Activated naive CD4-positive, alpha-beta T cell (primary cell): ENCODE results near the gene MACF1.

ENCODE experiments used
- DNase-seq, 4 experiments: peaks; one replicate each; lab custom pipeline; 2025; lab: John Stamatoyannopoulos, UW

Gene MACF1

DNA sequence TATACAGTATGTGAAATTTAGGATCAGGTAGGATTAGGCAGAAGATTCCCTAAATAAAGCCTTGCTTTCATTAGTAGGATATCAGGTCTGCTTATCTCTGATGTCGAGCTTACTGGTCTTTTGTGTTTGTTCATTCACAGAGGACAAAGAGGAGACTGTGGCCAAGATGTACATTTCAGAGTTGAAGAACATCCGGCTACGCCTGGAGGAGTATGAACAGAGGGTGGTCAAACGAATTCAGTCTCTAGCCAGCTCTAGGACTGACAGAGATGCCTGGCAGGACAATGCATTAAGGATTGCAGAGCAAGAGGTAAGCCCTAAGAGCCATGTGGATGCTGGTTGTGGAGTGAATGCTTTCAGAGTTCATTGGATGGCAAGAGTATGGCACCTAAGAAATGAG, 106.2 kb downstream of the MACF1 start:
- DNase-seq, result no peak

DNA sequence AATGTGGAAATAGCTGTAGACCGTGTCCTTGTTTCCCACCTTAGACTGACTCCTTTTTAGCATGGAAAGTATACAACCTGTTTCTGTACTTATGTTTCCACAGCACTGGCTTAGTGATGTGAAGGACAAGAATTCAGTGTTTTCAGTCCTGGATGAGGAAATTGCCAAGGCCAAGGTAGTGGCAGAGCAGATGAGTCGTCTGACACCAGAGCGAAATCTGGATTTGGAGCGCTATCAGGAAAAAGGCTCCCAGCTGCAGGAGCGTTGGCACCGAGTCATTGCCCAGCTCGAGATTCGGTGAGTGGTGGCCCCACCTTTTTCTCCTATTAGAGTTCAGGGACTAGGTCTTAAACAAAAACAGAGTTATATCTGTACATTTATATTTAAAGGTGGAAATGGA, 112.6 kb downstream of the MACF1 start:
- no peak for DNase-seq

DNA sequence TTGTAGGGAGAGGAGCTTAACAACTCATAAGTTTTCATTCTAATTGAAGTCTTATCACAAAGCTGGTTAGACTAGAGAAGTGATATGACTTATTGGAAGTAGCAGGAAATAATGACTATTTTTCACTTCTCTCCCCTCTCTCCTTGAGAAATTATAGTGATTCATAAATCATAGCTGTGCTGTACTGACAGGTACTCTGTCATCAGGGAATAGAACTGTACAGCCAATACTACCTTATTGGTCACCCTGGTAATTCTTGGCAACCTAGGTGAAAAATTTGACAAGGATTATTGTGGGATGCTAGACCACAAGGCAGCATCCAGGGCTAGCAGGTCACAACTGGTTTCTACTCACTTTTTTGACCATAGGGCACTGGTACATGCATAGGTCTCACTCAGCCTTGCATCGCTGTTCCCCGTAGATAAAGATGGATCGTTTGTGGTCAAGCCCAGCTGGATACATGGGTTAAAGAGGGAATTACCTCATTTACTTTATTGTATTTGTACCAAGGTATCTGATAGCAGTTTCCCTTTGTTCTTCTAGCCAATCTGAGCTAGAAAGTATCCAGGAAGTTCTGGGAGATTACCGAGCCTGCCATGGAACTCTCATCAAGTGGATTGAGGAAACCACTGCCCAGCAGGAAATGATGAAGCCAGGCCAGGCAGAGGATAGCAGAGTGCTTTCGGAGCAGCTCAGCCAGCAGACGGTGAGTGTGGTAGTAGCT, 113.6 kb downstream of the MACF1 start:
- DNase-seq, result no peak

DNA sequence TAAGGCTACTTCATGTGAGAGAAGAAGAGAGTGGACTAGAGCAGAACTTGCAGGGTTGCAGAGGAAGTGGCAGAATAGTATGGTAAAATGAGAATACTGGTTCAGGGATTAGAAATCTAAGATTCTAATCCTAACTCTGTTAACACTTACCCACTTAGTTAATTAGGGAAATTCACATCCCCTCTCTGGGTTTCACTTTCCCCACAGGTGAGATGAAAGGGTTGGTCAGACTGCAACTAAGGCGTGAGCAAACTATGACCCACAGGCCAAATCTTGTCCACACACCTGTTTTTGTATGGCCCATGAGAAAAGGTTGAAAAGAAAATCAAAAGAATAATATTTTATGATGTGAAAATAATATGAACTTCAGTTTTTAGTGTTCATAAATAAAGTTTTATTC, 117.5 kb downstream of the MACF1 start:
- no peak for DNase-seq

DNA sequence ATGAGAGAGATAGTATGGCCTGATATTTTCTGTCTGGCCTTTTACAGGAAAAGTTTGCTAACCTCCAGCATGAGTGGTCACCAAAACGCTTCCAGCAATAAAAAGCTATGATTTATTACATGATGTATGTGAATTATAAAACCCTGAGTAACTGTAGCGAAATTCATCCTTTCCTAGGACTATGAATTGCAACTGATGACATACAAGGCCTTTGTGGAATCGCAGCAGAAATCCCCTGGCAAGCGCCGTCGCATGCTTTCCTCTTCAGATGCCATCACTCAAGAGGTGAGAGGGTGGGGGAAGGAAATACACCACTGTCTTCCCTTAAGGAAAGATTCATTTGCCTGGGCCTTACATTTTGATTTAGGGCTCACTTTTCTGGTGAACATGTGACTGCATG, 117.9 kb downstream of the MACF1 start:
- DNase-seq, result no peak

DNA sequence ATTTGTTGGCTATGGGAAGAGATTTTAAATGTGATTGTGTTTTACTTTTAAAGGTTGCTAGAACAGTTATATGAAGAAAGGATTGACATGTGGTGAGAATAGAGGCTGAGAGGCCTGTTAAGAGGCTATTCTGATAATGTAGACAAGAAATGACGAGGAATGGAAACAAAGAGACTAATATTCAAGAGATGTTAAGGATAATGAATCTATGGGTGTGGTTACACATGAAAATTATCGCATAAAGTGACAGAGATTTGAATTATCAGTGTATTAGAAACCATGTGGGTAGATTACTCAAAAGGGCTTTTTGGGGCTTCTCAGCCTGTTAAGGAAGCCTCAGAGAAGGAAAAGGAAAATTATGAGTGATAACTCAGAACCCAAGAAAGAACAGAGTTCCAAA, 120.4 kb downstream of the MACF1 start:
- no peak for DNase-seq

DNA sequence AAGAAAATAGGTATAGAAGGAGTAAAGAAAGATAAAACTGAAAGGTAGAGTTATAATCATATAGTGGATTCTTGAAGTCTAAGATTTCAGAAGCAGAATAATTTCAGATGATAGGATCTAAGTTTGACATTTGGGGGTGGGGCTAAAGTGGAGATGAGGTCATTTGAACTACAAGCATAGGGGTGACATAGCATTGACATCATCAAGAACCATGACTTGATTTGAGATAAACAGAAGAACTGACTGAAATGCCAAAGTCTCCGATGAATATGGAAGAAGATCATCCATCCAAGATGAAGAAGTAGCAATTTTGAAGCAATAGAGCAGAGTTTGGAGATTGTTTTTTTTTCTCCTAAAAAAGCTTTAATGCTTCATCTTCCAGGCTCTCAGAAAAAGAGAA, 122.3 kb downstream of the MACF1 start:
- no peak for DNase-seq

DNA sequence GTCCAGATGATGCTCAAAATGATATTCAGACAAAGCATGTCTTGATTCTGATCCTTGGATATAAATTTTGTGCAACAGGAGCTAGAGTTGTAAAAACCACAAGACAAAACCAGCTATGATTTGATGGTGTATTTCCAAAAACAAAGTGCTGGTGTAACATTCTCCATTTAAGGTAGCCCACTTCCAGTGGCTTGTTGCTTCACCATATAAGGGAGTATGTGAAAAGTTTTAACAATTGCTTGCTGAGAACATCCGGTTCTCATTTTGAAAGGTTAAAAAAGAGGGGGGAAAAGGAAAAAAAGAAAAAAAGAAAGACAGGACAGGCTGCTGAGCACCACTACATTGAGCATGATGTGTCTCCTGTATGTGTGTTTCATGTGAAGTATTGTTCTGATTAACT, 123.6 kb downstream of the MACF1 start:
- no peak for DNase-seq

DNA sequence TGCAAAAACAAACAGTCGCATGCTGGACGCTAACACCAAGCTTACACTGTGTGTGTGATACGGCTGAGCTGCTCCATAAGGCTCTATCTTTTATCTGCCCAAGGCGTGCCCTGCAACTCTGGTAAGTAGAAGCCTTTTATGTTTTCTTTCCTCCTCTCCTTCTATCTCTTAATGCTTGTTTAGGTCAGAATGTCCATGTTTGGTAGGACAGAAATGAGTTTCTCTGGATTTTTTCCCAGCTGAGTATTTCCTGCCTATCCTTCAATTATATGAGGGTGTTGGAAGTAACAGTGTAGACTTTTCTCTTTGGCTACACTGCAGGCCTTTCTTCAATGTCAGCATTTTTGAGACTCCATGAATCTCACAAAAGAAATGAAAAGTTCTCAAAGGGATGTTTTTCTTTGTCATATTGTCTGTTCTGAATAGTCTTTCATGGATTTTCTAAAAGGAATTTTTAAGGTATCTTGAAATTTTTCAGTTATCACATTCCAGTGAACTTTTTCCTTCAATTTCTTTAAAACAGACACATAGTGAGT, 124.2 kb downstream of the MACF1 start:
- no peak for DNase-seq

DNA sequence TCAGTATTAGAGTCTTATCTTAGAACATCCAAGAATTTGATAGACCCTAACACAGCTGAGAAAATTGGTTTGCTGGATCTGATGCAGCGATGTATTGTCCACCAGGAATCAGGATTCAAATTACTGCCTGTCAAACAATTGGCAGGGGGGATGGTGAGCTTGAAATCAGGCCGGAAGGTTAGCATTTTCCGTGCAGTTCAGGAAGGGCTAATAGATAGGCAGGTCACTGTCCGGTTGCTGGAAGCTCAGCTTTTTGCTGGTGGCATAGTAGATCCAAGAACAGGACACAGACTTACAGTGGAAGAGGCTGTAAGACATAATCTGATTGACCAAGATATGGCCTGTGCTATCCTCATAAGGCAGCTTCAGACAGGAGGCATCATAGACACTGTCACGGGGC, 127.2 kb downstream of the MACF1 start:
- no peak for DNase-seq

DNA sequence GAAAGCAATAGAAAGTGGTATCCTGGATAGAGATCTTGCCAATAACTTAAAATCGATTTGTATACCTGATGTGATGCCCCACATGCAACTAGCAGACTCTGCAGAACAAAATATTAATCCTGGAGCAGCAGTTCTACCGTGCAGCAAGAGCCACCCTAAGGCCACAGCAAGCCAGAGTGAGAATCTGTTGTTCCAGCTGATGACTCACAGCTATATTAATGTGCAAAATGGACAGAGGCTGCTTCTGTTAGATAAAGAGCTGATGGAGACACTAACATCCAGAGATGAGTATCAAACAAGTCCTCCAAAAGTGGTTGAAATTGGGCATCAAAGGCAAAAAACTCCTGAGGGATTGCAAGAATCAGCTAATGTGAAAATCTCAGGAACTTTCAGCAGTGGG, 127.8 kb downstream of the MACF1 start:
- no peak for DNase-seq

DNA sequence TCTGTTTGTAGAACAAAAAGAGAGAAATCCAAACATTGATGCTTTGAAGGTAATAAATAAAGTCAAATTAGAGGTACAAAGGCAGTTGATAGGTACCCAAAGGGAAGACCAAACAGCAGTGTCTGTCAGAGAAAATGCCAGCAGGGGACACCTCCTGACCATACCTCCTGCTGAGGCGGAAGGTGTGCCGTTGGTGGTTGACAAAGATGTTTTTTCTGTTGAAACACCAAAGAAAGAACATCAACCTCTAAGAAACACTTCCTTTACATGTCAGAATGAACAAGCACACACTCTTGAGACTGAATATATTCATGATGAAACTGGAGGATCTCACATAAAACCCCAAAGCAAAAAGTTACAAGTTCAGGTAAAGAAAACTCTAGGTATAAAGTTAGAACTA, 128.3 kb downstream of the MACF1 start:
- DNase-seq, result no peak

DNA sequence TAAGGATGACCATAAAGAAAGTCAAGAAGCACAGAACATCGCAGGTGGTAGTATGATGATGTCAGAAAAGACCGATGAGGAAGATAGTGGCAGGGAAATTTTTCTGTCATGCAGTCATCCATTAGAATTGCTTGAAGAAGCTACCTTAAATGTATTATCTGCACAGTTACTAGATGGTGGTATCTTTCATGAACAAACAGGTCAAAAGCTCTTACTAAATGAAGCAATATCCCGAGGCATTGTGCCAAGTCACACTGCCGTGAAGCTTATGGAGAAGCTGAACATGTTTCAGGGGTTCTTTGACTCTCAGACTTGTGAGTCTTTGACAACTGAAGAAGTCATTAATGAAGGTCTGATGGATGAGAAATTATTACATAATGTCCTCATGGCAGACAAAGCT, 128.8 kb downstream of the MACF1 start:
- no peak for DNase-seq

DNA sequence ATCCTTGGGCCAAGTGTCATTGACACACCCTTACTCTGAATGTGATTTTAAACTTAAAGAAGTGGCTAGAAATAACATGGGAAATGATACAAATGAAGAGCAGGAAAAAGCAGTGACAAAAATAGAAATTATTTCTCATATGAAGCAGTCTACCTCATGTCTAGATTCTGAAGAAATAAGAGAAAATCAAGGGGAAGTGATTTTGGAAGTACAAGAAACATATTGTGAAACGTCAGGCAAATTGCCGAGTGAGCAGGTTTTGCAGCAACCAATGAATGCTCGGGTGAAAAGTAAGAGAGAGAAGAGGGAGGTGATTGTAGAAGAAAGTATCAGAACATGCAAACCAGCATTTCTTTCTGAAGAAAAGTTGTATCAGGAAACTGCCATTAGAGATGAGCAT, 130.7 kb downstream of the MACF1 start:
- no peak for DNase-seq

DNA sequence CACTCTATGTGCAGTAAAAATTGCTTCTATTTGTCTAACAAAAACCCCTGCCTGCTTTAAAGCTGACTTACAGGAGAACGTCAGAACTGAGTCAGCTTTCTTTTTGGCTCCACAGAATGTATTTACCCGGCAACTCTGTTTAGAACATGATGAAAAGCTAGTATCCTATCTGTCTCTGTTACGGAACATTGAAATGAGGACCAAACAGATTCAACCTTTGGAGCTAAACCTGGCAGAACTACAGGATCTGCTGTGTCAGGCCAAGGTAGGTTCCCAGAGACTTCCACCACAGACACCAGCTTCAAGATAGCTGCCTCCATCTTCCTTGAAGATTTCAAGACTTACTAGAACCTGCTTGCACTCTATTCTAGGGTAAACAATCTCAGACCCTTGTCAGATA, 132.6 kb downstream of the MACF1 start:
- DNase-seq, result no peak

DNA sequence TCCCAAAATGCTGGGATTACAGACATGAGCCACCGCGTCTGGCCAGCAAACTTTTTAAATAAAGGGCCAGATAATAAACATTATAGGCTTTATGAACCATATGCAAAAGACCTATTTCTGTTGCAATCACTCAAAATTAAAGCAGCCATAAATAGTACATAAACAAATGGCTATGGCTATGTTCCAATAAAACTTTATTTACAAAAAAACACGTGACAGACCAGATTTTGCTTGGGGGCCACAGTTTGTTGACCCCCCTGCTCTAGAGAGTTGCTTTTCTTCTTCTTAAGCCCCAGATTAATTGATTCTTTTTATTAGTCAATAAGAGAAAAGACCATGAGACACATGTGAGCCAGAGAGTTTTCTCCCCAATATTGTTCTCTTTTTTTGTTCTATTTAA, 138.3 kb downstream of the MACF1 start:
- DNase-seq, result no peak

DNA sequence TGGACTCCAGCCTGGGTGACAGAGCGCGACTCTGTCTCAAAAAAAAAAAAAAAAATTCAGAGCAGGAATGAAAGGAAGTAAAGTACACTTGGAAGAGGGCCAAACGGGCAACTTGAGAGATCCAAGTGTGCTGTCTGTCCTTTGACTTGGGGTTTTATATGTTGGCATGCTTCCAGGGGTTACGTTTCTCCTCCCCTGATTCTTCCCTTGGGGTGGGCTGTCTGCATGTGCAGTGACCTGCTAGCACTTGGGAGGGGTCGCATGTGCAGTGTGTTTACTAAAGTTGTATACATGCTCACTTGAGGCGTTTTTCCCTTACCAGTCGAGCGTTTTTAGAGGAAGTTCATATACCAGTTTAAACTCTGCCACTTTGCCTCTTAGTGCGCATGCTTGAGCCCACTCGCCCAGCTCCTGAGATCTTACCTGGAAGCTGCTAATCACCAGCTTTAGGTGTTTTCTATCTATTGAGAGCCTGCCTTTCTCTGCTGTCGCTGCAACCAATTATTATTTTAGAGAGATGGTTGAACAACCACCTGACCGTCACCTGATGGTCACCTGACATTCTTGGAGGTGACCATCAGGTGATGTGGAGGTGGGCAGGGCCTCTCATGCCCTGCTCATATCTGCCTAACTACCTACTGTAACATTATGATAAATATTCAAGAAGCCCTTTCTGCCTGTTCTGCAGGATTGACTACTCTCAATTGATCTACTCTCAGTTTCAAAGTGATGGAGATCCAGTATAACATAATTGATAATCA, 140.1 kb downstream of the MACF1 start:
- DNase-seq, result no peak

DNA sequence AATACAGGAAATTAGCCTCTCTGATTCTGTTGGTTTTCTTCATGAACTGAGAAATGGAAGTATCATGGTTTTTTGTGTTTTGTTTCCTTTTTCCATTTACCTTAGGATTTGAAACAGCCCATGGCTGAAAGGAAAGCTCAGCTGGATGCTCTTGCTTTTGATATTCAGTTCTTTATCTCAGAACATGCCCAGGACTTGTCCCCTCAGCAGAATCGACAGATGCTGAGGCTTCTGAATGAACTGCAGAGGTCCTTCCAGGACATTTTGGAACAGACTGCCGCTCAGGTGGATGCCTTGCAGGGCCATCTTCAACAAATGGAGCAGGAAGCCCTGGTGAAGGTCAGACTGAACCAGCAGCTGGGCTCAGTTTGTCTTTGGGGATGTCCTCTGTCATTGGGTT, 142.4 kb downstream of the MACF1 start:
- no peak for DNase-seq

DNA sequence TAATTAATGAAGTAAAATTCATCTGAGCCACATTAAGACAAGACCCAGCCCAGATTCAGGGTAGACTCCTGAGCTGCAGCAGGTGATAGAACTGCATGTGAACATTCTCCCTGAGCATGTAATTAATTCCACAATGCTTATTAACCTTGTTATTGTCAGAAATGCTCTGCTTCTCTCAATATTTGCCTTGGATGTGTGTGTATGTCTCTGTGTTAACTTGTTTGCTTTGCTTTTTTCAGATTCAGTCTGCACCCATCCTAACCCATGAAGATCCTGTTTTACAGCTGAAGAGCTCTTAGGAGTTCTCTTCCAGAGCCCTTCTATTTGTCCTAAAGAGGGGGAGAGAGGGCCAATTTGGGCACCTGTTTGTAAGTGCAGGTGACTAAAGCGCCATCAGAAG, 143.8 kb downstream of the MACF1 start:
- DNase-seq, result no peak

DNA sequence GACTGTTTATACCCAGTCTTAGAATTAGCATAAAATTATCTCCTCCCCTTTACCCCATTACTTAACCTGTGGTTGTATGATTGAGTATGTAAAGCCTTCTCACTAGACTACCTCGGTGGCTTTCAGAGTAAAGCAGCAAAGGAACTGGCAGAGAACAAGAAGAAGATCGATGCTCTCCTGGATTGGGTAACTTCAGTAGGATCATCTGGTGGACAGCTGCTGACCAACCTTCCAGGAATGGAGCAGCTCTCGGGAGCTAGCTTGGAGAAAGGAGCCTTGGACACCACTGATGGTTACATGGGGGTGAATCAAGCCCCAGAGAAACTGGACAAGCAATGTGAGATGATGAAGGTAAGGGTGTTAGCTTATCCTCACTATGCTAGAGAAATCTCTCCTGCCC, 148.4 kb downstream of the MACF1 start:
- DNase-seq, result no peak

DNA sequence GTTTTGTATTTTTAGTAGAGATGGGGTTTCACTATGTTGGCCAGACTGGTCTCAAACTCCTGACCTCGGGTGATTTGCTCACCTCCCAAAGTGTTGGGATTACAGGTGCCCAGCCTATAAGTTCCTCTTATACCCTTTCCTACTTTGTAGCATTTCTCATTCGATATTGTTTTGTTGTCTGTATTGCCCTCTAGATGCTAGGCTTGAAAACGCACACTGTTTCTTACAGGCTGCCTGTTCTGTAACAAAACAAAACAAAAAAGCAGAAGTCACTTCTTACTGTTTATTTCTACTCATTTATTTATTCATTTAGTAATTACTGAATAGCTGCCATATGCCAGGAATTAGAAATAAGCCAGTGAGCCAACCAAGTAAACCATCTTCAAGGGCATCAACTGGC, 150.1 kb downstream of the MACF1 start:
- DNase-seq, result no peak

DNA sequence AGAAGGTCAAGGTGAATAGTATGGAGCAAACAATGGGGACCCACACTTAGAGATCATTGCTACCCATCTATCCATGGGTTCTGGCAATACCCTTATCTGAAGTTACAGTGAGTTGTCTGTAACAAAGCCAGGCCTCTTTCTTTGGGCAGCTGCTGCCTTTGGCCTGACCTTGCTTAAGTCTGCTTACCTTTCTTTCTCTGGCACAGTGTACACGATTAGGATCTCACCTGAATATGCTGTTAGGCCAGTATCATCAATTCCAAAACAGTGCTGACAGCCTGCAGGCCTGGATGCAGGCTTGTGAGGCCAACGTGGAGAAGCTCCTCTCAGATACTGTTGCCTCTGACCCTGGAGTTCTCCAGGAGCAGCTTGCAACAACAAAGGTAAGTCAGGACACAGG, 154.0 kb downstream of the MACF1 start:
- DNase-seq, result no peak

DNA sequence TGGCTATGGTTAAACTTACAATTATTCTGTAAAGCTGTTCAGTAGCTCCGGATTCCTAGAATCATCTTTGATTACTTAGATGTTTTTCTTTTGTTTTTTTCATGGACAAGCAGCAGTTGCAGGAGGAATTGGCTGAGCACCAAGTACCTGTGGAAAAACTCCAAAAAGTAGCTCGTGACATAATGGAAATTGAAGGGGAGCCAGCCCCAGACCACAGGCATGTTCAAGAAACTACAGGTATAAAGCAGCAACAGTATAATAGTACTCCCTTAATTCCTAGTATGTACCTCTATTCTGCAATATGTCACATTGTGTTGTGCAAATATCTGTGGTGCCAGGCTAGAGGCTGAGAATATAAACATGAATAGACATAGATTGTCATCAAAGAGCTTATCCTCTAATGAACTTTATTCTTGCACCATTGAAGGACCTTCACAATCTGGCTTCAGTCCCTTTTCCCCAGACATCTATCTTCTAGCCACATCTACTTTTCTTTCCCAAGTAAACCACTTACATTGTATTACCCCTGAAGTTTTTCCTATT, 154.6 kb downstream of the MACF1 start:
- no peak for DNase-seq
